Measurements from ENCODE around the gene NCOR1. TPM values are rescaled to one million over a fixed set of nuclear protein-coding genes. Genes with fewer than 3 reads are reported as not detected.

Gene NCOR1
- total and polyA plus RNA-seq, 9 of the 15 experiments (the other 6 are each of a cell fraction or from before 2014, with no cell fraction given) = 20.2 to 66.5 (median 50.9) TPM

DNA sequence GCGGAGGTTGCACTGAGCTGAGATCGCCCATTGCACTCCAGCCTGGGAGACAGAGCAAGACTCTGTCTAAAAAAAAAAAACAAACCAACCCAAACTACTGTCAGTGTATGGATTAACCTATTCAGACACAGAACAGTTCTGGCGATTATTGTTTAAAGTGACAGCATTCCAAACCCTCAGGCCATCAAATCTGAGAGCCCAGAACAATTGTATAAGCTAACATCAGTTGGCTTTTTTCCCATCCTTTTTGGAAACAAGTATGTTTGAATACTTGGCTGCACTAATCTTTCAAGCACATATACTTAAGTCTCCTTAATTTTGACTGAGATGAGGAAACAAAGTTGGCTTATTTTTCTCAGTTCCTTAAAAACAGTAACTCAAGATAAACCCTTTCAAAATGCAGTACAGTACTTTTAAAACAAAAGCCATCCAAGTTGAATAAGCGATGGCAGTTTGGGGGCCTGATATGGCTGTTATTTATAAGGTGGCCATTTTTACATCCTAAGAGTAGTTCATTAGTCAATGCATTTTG lies 217.2 kb downstream of the NCOR1 start:
- Histone ChIP-seq H4K20me1 (replicated peaks; ENCODE audit: control insufficient read depth, insufficient read depth, low read length) (no peaks in the 10 kb centered on the region), H3K4me1 (replicated peaks in 1 of 2; ENCODE audit: control insufficient read depth in 2 of 2, insufficient read depth in 2 of 2, low read length in 2 of 2) (peaks cover 8 to 15% of the 10 kb centered on the region in 2 experiments; a peak in 2 of 5 replicates), H3K27me3 (ENCODE audit: control insufficient read depth in 2 of 2, insufficient read depth in 2 of 2, low read length in 2 of 2) (no peaks in the 10 kb centered on the region), H3K9ac (ENCODE audit: insufficient read depth in 1 of 2, low read depth in 2 of 2, low read length in 2 of 2) (no peak overlapping the region), H3K9me3 (replicated peaks; ENCODE audit: control insufficient read depth, insufficient read depth, low read depth, low read length) (peaks cover 10% of the 10 kb centered on the region), H3K27ac (ENCODE audit: extremely low read depth, low read depth, low read length) (no peak overlapping the region), H3K9me1 (ENCODE audit: control insufficient read depth, insufficient read depth, low read length) (no peaks in the 10 kb centered on the region), H2AFZ (ENCODE audit: low read depth, low read length) (no peak overlapping the region), H3K36me3 (ENCODE audit: control insufficient read depth, insufficient read depth, low read length) (peaks cover 26% of the 10 kb centered on the region), H3K79me2 (ENCODE audit: control insufficient read depth, insufficient read depth, low read length) (peaks cover 31% of the 10 kb centered on the region), H3K4me2 (ENCODE audit: insufficient read depth, low read length) (no peak overlapping the region), H3K4me3 (no peak overlapping the region)
- POLR2A ChIA-PET = no interaction called here
- in situ Hi-C loops (cut with MboI) (loop anchor here (10.0 kb wide), 1 partner anchor 53 kb away; the partner anchor contains the start of gene ADORA2B), intact Hi-C loops (cut with micrococcal nuclease) (loop anchor here (1.0 kb wide), 2 partner anchors 53 to 170 kb away; partner anchors contain the start of gene ADORA2B)
- 73% methylated on average over 4 of the region's 4 CpGs for WGBS (ENCODE audit: insufficient coverage, low coverage, missing lambda C conversion rate)
- FAIRE-seq (no peak), DNase-seq (ENCODE audit: extremely low read depth in 1 of 4, low spot score in 3 of 4) (no peak), ATAC-seq (no peak)
- BruUV-seq (replicated peaks) = no TSS peak
- CTCF ChIA-PET (ENCODE audit: low intra/inter-chr PET ratio) = interaction anchor here (1.7 to 2.1 kb wide), 2 partner anchors 53 to 169 kb away, joined by 12 read pairs; partner anchors contain the start of gene ADORA2B
- TF ChIP-seq TBP (optimal IDR thresholded peaks at IDR 0.05; ENCODE audit: low read depth, low read length) = no peak
- TF ChIP-seq ZNF174 (CRISPR knock-in tag; IDR thresholded peaks at IDR 0.05) = no peak
- TF ChIP-seq, protein P1, sequence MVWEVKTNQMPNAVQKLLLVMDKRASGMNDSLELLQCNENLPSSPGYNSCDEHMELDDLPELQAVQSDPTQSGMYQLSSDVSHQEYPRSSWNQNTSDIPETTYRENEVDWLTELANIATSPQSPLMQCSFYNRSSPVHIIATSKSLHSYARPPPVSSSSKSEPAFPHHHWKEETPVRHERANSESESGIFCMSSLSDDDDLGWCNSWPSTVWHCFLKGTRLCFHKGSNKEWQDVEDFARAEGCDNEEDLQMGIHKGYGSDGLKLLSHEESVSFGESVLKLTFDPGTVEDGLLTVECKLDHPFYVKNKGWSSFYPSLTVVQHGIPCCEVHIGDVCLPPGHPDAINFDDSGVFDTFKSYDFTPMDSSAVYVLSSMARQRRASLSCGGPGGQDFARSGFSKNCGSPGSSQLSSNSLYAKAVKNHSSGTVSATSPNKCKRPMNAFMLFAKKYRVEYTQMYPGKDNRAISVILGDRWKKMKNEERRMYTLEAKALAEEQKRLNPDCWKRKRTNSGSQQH (CRISPR knock-in tag; IDR thresholded peaks at IDR 0.05) = no peak
- TF ChIP-seq POLR2G (IDR thresholded peaks at IDR 0.05; ENCODE audit: low read depth, low read length) = no peak
- TF ChIP-seq, protein P2, sequence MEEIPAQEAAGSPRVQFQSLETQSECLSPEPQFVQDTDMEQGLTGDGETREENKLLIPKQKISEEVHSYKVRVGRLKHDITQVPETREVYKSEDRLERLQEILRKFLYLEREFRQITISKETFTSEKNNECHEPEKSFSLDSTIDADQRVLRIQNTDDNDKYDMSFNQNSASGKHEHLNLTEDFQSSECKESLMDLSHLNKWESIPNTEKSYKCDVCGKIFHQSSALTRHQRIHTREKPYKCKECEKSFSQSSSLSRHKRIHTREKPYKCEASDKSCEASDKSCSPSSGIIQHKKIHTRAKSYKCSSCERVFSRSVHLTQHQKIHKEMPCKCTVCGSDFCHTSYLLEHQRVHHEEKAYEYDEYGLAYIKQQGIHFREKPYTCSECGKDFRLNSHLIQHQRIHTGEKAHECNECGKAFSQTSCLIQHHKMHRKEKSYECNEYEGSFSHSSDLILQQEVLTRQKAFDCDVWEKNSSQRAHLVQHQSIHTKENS (CRISPR knock-in tag; IDR thresholded peaks at IDR 0.05) = no peak
- TF ChIP-seq, protein P3, sequence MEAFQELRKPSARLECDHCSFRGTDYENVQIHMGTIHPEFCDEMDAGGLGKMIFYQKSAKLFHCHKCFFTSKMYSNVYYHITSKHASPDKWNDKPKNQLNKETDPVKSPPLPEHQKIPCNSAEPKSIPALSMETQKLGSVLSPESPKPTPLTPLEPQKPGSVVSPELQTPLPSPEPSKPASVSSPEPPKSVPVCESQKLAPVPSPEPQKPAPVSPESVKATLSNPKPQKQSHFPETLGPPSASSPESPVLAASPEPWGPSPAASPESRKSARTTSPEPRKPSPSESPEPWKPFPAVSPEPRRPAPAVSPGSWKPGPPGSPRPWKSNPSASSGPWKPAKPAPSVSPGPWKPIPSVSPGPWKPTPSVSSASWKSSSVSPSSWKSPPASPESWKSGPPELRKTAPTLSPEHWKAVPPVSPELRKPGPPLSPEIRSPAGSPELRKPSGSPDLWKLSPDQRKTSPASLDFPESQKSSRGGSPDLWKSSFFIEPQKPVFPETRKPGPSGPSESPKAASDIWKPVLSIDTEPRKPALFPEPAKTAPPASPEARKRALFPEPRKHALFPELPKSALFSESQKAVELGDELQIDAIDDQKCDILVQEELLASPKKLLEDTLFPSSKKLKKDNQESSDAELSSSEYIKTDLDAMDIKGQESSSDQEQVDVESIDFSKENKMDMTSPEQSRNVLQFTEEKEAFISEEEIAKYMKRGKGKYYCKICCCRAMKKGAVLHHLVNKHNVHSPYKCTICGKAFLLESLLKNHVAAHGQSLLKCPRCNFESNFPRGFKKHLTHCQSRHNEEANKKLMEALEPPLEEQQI (IDR thresholded peaks at IDR 0.05) = no peak
- no peak for TF ChIP-seq RNF2 (IDR thresholded peaks at IDR 0.05)
- no peak for TF ChIP-seq MAFF (IDR thresholded peaks at IDR 0.05; ENCODE audit: low read length)
- TF ChIP-seq, protein P4, sequence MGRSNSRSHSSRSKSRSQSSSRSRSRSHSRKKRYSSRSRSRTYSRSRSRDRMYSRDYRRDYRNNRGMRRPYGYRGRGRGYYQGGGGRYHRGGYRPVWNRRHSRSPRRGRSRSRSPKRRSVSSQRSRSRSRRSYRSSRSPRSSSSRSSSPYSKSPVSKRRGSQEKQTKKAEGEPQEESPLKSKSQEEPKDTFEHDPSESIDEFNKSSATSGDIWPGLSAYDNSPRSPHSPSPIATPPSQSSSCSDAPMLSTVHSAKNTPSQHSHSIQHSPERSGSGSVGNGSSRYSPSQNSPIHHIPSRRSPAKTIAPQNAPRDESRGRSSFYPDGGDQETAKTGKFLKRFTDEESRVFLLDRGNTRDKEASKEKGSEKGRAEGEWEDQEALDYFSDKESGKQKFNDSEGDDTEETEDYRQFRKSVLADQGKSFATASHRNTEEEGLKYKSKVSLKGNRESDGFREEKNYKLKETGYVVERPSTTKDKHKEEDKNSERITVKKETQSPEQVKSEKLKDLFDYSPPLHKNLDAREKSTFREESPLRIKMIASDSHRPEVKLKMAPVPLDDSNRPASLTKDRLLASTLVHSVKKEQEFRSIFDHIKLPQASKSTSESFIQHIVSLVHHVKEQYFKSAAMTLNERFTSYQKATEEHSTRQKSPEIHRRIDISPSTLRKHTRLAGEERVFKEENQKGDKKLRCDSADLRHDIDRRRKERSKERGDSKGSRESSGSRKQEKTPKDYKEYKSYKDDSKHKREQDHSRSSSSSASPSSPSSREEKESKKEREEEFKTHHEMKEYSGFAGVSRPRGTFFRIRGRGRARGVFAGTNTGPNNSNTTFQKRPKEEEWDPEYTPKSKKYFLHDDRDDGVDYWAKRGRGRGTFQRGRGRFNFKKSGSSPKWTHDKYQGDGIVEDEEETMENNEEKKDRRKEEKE (IDR thresholded peaks at IDR 0.05; ENCODE audit: borderline replicate concordance in 1 of 2, control insufficient read depth in 1 of 2, low read depth in 2 of 2, low read length in 1 of 2) = no peak
